ENCODE results near the gene CHPF2. TPM values are rescaled to one million over a fixed set of nuclear protein-coding genes. Genes with fewer than 3 reads are reported as not detected.

The CHPF2 gene
- total RNA-seq, 4 donors from 2014 or later: 31.4 to 50.2 (median 43.2) TPM

- no peak for TF ChIP-seq CTCF (IDR thresholded peaks at IDR 0.05)
- TF ChIP-seq POLR2A (IDR thresholded peaks at IDR 0.05): no peak
- no peak overlapping the region for H3K4me3 ChIP-seq
- H3K36me3 ChIP-seq: peaks cover 0 to 45% (median 0%) of the 10 kb centered on the region in 3 donors
- no peaks in the 10 kb centered on the region for H3K4me1 ChIP-seq
- no peak overlapping the region for H3K27ac ChIP-seq
- DNase-seq: no peak
- no peaks in the 10 kb centered on the region for H3K27me3 ChIP-seq
- no peaks in the 10 kb centered on the region for H3K9me3 ChIP-seq
These were observed 19.7 kb upstream of the CHPF2 start for GRCh38 chr7:151212626-151213025.

- Histone ChIP-seq H3K4me1 (no peaks in the 10 kb centered on the region), H3K36me3 (peaks cover 0 to 57% (median 0%) of the 10 kb centered on the region in 3 donors), H3K27ac (no peak overlapping the region), H3K27me3 (no peaks in the 10 kb centered on the region), H3K9me3 (no peaks in the 10 kb centered on the region), H3K4me3 (no peak overlapping the region)
- peak in 1 of 3 donors; percentile 34 for DNase-seq
- TF ChIP-seq POLR2A (IDR thresholded peaks at IDR 0.05) (no peak), CTCF (IDR thresholded peaks at IDR 0.05) (no peak)
These were observed 18.5 kb upstream of the CHPF2 start for GRCh38 chr7:151213826-151214225.

DNA sequence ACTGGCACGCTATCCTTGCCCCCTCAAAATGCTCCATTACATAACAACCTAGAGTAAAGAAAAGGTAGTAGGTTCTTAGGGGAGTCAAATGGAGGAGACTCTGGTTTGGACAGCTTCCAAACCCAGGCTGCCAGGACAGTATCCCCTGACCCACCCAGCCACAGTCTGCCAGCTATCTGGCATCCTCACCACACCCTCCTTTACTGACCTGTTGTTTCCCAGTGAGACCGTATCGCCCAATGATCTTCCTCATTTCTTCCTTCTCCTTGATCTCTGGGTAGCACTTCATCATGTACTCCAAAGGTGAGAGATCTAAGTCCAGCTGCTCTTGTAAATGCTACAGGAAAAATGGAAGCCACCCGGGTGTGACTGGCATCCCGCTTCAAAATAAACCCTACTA is 16.9 kb upstream of the CHPF2 start:
- Histone ChIP-seq H3K4me3 (no peak overlapping the region), H3K9me3 (no peaks in the 10 kb centered on the region), H3K27ac (peak overlapping the region in 2 of 4 donors; percentile 52), H3K4me1 (no peaks in the 10 kb centered on the region), H3K36me3 (peaks cover 0 to 72% (median 0%) of the 10 kb centered on the region in 3 donors), H3K27me3 (no peaks in the 10 kb centered on the region)
- DNase-seq: peak in 1 of 3 donors; percentile 55
- no peak for TF ChIP-seq POLR2A (IDR thresholded peaks at IDR 0.05)
- no peak for TF ChIP-seq CTCF (IDR thresholded peaks at IDR 0.05)

DNA sequence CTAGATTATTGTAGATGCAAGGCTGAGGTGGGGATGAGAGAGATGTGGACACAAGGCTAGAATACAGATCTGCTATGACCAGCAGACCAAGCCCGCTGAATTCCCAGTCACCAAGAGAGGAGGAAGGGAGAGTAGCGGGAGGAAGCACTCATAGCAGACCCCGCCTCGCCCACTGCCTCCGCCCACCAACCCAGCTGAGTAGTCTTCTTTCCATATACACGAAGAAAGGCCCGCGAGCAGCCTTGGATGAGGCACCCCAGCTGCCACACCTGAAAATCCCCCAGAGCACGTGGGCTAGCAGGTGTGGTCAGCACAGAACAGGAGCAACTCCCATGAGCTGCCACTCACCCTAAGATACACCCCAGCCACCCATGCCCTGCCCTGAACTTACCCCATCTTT is 14.1 kb upstream of the CHPF2 start:
- no peak overlapping the region for H3K4me3 ChIP-seq

DNA sequence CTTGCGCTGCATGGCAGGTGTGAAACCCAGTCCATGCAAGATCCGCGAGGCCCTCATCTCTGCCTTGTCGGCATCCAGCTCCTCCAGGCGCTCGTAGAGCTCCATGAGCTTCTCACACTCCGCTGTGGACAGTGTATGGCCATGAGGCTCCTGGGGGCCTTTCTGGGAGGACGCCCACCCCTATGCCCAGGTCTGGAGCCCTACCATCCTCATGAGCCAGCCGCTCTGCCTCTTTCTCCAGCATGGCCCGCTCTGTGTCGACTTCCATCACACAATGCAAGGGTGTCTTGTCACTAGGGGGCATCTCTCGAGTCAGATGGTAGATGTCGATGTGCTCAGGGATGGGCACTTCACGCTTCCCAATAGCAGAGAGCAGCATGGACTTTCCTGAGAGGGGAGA is 8.6 kb upstream of the CHPF2 start:
- peaks cover 0 to 18% (median 9%) of the 10 kb centered on the region in 4 donors for H3K4me1 ChIP-seq
- TF ChIP-seq POLR2A (IDR thresholded peaks at IDR 0.05): no peak
- TF ChIP-seq CTCF (IDR thresholded peaks at IDR 0.05): no peak
- DNase-seq: peak in 1 of 3 donors; percentile 20
- no peaks in the 10 kb centered on the region for H3K27me3 ChIP-seq
- H3K9me3 ChIP-seq: no peaks in the 10 kb centered on the region
- no peak overlapping the region for H3K4me3 ChIP-seq
- H3K36me3 ChIP-seq: peaks cover 0 to 59% (median 0%) of the 10 kb centered on the region in 3 donors
- no peak overlapping the region for H3K27ac ChIP-seq

More for the DNA sequence above, 14.1 kb upstream of the CHPF2 start:
- Histone ChIP-seq H3K4me1 (no peaks in the 10 kb centered on the region), H3K9me3 (no peaks in the 10 kb centered on the region), H3K27me3 (no peaks in the 10 kb centered on the region), H3K27ac (no peak overlapping the region), H3K36me3 (peaks cover 0 to 95% (median 0%) of the 10 kb centered on the region in 3 donors)
- DNase-seq: no peak
- TF ChIP-seq POLR2A (IDR thresholded peaks at IDR 0.05) (no peak), CTCF (IDR thresholded peaks at IDR 0.05) (no peak)
